Embryonic facial prominence (tissue), 1 donor: ENCODE results near the gene PLD1.
"Not testable (repeated sequence)": the region's sequence is repeated elsewhere in the genome, so short reads cannot be mapped to it uniquely, and the experiment has no call there.

Source experiments
- DNase-seq: peaks from one replicate; pipeline ENCODE4 v3.0.0-alpha.2; 2016; ENCODE audit errors: extremely low spot score

Gene PLD1

GRCh38 chr3:171809861-171810628 is at the start of gene PLD1:
Gene PLD1 (minus strand): TSS chr3:171810483. CDS start chr3:171738051, 72,432 bp downstream.
- no peak for DNase-seq

GRCh38 chr3:171858770-171859169 is 48.5 kb upstream of the PLD1 start:
- not testable (repeated sequence) for DNase-seq

- no peak for DNase-seq
Measured at GRCh38 chr3:171854649-171855305, 44.5 kb upstream of the PLD1 start.

GRCh38 chr3:171851660-171852058 is 41.4 kb upstream of the PLD1 start:
- DNase-seq: no peak

GRCh38 chr3:171850960-171851659 is 40.8 kb upstream of the PLD1 start:
- DNase-seq: no peak

- DNase-seq: no peak
Measured at GRCh38 chr3:171850320-171850959, 40.2 kb upstream of the PLD1 start.

GRCh38 chr3:171849617-171850319 is 39.5 kb upstream of the PLD1 start:
- no peak for DNase-seq

GRCh38 chr3:171847595-171848259 is 37.4 kb upstream of the PLD1 start:
- DNase-seq: no peak

GRCh38 chr3:171847133-171847532 is 36.9 kb upstream of the PLD1 start:
- DNase-seq: no peak

- no peak for DNase-seq
Measured at GRCh38 chr3:171846597-171846996, 36.3 kb upstream of the PLD1 start.

- no peak for DNase-seq
Measured at GRCh38 chr3:171845481-171846284, 35.4 kb upstream of the PLD1 start.

GRCh38 chr3:171844873-171845272 is 34.6 kb upstream of the PLD1 start:
- no peak for DNase-seq

GRCh38 chr3:171842864-171843518 is 32.7 kb upstream of the PLD1 start, which contains the start of gene TMEM212:
Gene TMEM212 (plus strand): TSS chr3:171843349. CDS start chr3:171843384, 35 bp downstream.
- no peak for DNase-seq

- no peak for DNase-seq
Measured at GRCh38 chr3:171841620-171842000, 31.3 kb upstream of the PLD1 start.

- DNase-seq: no peak
Measured at GRCh38 chr3:171840811-171841619, 30.7 kb upstream of the PLD1 start.

GRCh38 chr3:171840445-171840810 is 30.1 kb upstream of the PLD1 start:
- DNase-seq: no peak

GRCh38 chr3:171839270-171839669 is 29.0 kb upstream of the PLD1 start:
- DNase-seq: no peak

GRCh38 chr3:171838218-171838720 is 28.0 kb upstream of the PLD1 start:
- no peak for DNase-seq

GRCh38 chr3:171837698-171838097 is 27.4 kb upstream of the PLD1 start:
- no peak for DNase-seq
